ENCODE data around the gene FAM124A.
A peak's percentile ranks its signal among the peaks of the same experiment; 100 is the strongest.

FAM124A gene

DNA sequence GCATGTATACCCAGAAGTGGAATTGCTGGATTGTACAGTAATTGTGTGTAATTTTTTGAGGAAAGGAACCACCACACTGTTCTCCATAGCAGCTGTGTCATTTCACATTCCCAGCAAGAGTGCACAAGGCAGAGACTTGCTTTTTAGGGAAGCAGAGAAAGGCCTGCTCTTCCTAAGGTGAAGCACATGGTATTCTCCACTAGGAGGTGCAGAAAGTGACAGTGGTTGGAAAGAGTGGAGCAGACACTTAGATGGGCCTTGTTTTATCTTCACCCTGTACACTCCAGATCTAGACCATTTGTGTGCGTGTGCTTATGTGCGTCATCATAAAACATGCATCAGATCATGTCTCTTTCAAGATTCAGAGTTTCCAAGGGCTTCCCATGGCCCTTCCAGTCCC is 35.0 kb downstream of the FAM124A start:
- no peaks in the 10 kb centered on the region for H3K4me1 ChIP-seq (ENCODE audit: control insufficient read depth, insufficient read depth, low read length)
- H3K9ac ChIP-seq (ENCODE audit: low read length) = no peak overlapping the region
- DNase-seq (ENCODE audit: low read depth) = no peak
- peaks cover under 1% of the 10 kb centered on the region for H3K36me3 ChIP-seq (ENCODE audit: control insufficient read depth, insufficient read depth, low read length, severe bottlenecking)
- H3K4me3 ChIP-seq (ENCODE audit: low read length) = no peak overlapping the region
- no peaks in the 10 kb centered on the region for H3K9me3 ChIP-seq (ENCODE audit: control insufficient read depth, low read length)
- no peaks in the 10 kb centered on the region for H3K27me3 ChIP-seq (replicated peaks; ENCODE audit: control insufficient read depth, insufficient read depth, low read length)

- DNase-seq (ENCODE audit: low read depth) = no peak
- H3K27me3 ChIP-seq (replicated peaks; ENCODE audit: control insufficient read depth, insufficient read depth, low read length) = no peaks in the 10 kb centered on the region
- no peak overlapping the region for H3K4me3 ChIP-seq (ENCODE audit: low read length)
- H3K9ac ChIP-seq (ENCODE audit: low read length) = no peak overlapping the region
- no peaks in the 10 kb centered on the region for H3K4me1 ChIP-seq (ENCODE audit: control insufficient read depth, insufficient read depth, low read length)
- H3K9me3 ChIP-seq (ENCODE audit: control insufficient read depth, low read length) = no peaks in the 10 kb centered on the region
- H3K36me3 ChIP-seq (ENCODE audit: control insufficient read depth, insufficient read depth, low read length, severe bottlenecking) = no peaks in the 10 kb centered on the region
Measured at GRCh38 chr13:51258612-51259548, 36.7 kb downstream of the FAM124A start.

DNA sequence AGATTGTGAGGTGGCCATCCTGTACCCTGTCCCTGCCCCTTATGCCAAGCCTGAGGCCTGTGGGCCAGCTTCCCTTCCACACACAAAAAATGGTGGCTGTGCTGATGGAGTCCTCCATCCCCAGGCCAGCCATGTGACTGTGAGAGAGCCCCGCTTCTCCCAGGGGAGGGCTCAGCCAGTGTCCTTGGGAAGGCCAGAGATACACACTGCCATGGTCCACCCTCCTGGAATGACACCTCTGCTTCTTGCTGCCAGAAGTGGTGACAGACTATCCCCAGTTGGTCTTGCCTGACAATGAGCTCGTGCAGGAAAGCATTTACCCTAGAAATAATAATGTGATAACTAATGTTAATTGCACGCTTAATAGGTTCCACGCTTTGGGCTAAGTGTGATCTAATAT is 38.0 kb downstream of the FAM124A start:
- H3K4me3 ChIP-seq (ENCODE audit: low read length) = no peak overlapping the region
- no peaks in the 10 kb centered on the region for H3K9me3 ChIP-seq (ENCODE audit: control insufficient read depth, low read length)
- H3K9ac ChIP-seq (ENCODE audit: low read length) = no peak overlapping the region
- no peaks in the 10 kb centered on the region for H3K27me3 ChIP-seq (replicated peaks; ENCODE audit: control insufficient read depth, insufficient read depth, low read length)
- no peaks in the 10 kb centered on the region for H3K36me3 ChIP-seq (ENCODE audit: control insufficient read depth, insufficient read depth, low read length, severe bottlenecking)
- no peak for DNase-seq (ENCODE audit: low read depth)
- no peaks in the 10 kb centered on the region for H3K4me1 ChIP-seq (ENCODE audit: control insufficient read depth, insufficient read depth, low read length)

DNA sequence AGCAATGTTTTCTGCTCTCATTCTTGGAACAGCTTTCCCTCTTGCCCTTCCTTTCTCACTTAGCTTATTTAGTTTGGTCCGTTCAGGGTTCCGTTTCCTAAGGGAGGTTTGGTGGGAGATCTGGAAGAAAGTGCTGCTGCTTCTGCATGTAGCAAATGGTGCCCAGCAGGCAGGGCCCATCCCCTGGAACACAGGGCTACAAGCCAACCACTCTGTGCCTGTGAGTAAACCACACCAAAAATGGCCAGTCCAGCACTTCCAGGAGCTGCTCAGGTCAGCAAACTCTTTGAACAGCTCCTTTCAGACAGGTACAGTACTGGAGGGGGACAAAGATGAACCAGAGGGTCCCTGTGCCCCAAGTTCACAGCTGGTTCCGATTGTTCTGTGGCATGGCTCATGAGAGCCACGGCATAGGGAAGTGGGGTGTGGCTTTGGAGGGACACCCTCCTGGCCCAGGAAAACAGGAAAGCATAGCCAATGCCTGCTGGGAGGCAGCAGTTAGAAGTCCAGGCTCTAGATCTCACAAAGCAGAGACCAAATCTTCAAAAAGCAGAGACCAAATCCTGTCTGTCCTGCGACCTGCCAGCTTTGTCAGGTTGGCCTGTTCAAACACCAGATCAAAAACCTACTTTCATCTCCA is 39.5 kb downstream of the FAM124A start:
- Histone ChIP-seq H3K27me3 (replicated peaks; ENCODE audit: control insufficient read depth, insufficient read depth, low read length) (no peaks in the 10 kb centered on the region), H3K9me3 (ENCODE audit: control insufficient read depth, low read length) (no peaks in the 10 kb centered on the region), H3K36me3 (ENCODE audit: control insufficient read depth, insufficient read depth, low read length, severe bottlenecking) (no peaks in the 10 kb centered on the region), H3K4me3 (ENCODE audit: low read length) (no peak overlapping the region), H3K4me1 (ENCODE audit: control insufficient read depth, insufficient read depth, low read length) (no peaks in the 10 kb centered on the region), H3K9ac (ENCODE audit: low read length) (no peak overlapping the region)
- DNase-seq (ENCODE audit: low read depth) = no peak

- Histone ChIP-seq H3K9ac (ENCODE audit: low read length) (no peak overlapping the region), H3K4me1 (ENCODE audit: control insufficient read depth, insufficient read depth, low read length) (no peaks in the 10 kb centered on the region), H3K9me3 (ENCODE audit: control insufficient read depth, low read length) (no peaks in the 10 kb centered on the region), H3K4me3 (ENCODE audit: low read length) (no peak overlapping the region), H3K27me3 (replicated peaks; ENCODE audit: control insufficient read depth, insufficient read depth, low read length) (no peaks in the 10 kb centered on the region), H3K36me3 (ENCODE audit: control insufficient read depth, insufficient read depth, low read length, severe bottlenecking) (no peaks in the 10 kb centered on the region)
- DNase-seq (ENCODE audit: low read depth) = no peak
Measured at GRCh38 chr13:51262501-51263211, 40.5 kb downstream of the FAM124A start.

- H3K4me3 ChIP-seq (ENCODE audit: low read length) = no peak overlapping the region
- H3K36me3 ChIP-seq (ENCODE audit: control insufficient read depth, insufficient read depth, low read length, severe bottlenecking) = no peaks in the 10 kb centered on the region
- H3K4me1 ChIP-seq (ENCODE audit: control insufficient read depth, insufficient read depth, low read length) = peaks cover 15% of the 10 kb centered on the region
- H3K27me3 ChIP-seq (replicated peaks; ENCODE audit: control insufficient read depth, insufficient read depth, low read length) = no peaks in the 10 kb centered on the region
- DNase-seq (ENCODE audit: low read depth) = no peak
- H3K9me3 ChIP-seq (ENCODE audit: control insufficient read depth, low read length) = no peaks in the 10 kb centered on the region
- no peak overlapping the region for H3K9ac ChIP-seq (ENCODE audit: low read length)
Measured at GRCh38 chr13:51266642-51267041, 44.4 kb downstream of the FAM124A start.

- Histone ChIP-seq H3K9ac (ENCODE audit: low read length) (no peak overlapping the region), H3K36me3 (ENCODE audit: control insufficient read depth, insufficient read depth, low read length, severe bottlenecking) (no peaks in the 10 kb centered on the region), H3K9me3 (ENCODE audit: control insufficient read depth, low read length) (no peaks in the 10 kb centered on the region), H3K4me1 (ENCODE audit: control insufficient read depth, insufficient read depth, low read length) (peaks cover 20% of the 10 kb centered on the region), H3K4me3 (ENCODE audit: low read length) (no peak overlapping the region), H3K27me3 (replicated peaks; ENCODE audit: control insufficient read depth, insufficient read depth, low read length) (no peaks in the 10 kb centered on the region)
- DNase-seq (ENCODE audit: low read depth) = no peak
Measured at GRCh38 chr13:51267622-51268021, 45.4 kb downstream of the FAM124A start.

- DNase-seq (ENCODE audit: low read depth) = peak; percentile 15
- H3K4me3 ChIP-seq (ENCODE audit: low read length) = no peak overlapping the region
- peaks cover 20% of the 10 kb centered on the region for H3K4me1 ChIP-seq (ENCODE audit: control insufficient read depth, insufficient read depth, low read length)
- H3K9me3 ChIP-seq (ENCODE audit: control insufficient read depth, low read length) = no peaks in the 10 kb centered on the region
- no peak overlapping the region for H3K9ac ChIP-seq (ENCODE audit: low read length)
- no peaks in the 10 kb centered on the region for H3K27me3 ChIP-seq (replicated peaks; ENCODE audit: control insufficient read depth, insufficient read depth, low read length)
- no peaks in the 10 kb centered on the region for H3K36me3 ChIP-seq (ENCODE audit: control insufficient read depth, insufficient read depth, low read length, severe bottlenecking)
Measured at GRCh38 chr13:51269039-51269438, 46.8 kb downstream of the FAM124A start.

DNA sequence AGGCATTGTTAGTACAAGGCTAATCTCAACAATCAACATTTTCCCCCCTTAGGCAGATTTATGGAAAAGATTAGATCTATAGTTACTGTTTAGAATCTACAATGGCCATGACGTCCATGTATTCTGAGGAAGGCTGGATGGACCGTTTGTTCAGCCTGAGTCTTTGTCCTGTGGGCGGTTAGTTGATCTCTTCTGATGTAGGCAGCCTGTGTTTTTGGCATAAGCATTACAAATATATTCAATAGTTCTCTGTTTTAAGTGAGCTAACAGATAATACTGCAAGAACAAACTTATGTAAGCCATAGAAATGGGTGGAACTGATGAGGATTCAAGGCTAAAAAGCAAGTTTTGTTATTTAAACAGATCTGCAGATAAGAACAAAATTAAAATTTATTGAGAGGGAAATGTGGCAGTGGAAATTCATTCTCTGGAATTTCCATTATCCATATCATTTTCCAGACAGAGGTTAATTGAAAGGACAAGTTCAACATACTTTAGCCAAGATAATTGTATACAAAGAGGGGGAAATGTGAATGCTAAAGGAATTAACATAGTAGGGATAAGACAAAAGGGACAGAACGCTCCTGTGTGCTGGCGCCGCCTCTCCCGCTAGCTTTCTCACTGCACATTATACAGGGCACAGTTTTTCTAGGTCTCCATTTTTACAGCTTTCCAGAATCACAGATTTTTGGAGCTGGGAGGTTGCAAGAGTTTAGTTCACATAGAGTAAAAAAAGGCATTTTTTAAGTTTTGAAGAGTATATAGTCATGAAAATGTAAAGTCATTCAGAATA is 48.6 kb downstream of the FAM124A start:
- no peaks in the 10 kb centered on the region for H3K36me3 ChIP-seq (ENCODE audit: control insufficient read depth, insufficient read depth, low read length, severe bottlenecking)
- no peak overlapping the region for H3K4me3 ChIP-seq (ENCODE audit: low read length)
- peaks cover 20% of the 10 kb centered on the region for H3K4me1 ChIP-seq (ENCODE audit: control insufficient read depth, insufficient read depth, low read length)
- no peak for DNase-seq (ENCODE audit: low read depth)
- H3K9me3 ChIP-seq (ENCODE audit: control insufficient read depth, low read length) = no peaks in the 10 kb centered on the region
- H3K27me3 ChIP-seq (replicated peaks; ENCODE audit: control insufficient read depth, insufficient read depth, low read length) = no peaks in the 10 kb centered on the region
- H3K9ac ChIP-seq (ENCODE audit: low read length) = no peak overlapping the region

GRCh38 chr13:51271528-51272085 is 49.4 kb downstream of the FAM124A start:
- Histone ChIP-seq H3K4me1 (ENCODE audit: control insufficient read depth, insufficient read depth, low read length) (peaks cover 20% of the 10 kb centered on the region), H3K9ac (ENCODE audit: low read length) (no peak overlapping the region), H3K4me3 (ENCODE audit: low read length) (no peak overlapping the region), H3K27me3 (replicated peaks; ENCODE audit: control insufficient read depth, insufficient read depth, low read length) (no peaks in the 10 kb centered on the region), H3K9me3 (ENCODE audit: control insufficient read depth, low read length) (no peaks in the 10 kb centered on the region), H3K36me3 (ENCODE audit: control insufficient read depth, insufficient read depth, low read length, severe bottlenecking) (no peaks in the 10 kb centered on the region)
- no peak for DNase-seq (ENCODE audit: low read depth)

Data from adipocyte (in vitro differentiated cells).